ENCODE data around the gene POU5F1. TPM values are rescaled to one million over a fixed set of nuclear protein-coding genes. Genes with fewer than 3 reads are reported as not detected.
"Not testable (repeated sequence)": the region's sequence is repeated elsewhere in the genome, so short reads cannot be mapped to it uniquely, and the experiment has no call there.

The POU5F1 gene
- total RNA-seq, 4 donors from 2014 or later: 1.0 TPM; not detected in 3

GRCh38 chr6:31194061-31194834 is 23.8 kb upstream of the POU5F1 start:
- no peak overlapping the region for H3K27ac ChIP-seq
- H3K4me3 ChIP-seq (replicated peaks in 1 of 3): no peak overlapping the region
- intact Hi-C loops (cut with DNase I): loop anchor here (5.0 kb wide), 1 partner anchor 57 kb away; the partner anchor contains the start of gene PSORS1C2
- no peaks in the 10 kb centered on the region for H3K9me3 ChIP-seq
- 75 to 85% methylated on average over 6 of the region's 6 CpGs for WGBS, 2 donors
- DNase-seq: no peak
- H3K36me3 ChIP-seq: no peaks in the 10 kb centered on the region
- H3K27me3 ChIP-seq: no peaks in the 10 kb centered on the region
- TF ChIP-seq POLR2A (IDR thresholded peaks at IDR 0.05) (no peak), CTCF (IDR thresholded peaks at IDR 0.05) (no peak)
- H3K4me1 ChIP-seq: peaks cover 0 to 17% of the 10 kb centered on the region in 2 donors

GRCh38 chr6:31193206-31193605 is 22.7 kb upstream of the POU5F1 start:
- TF ChIP-seq CTCF (IDR thresholded peaks at IDR 0.05): no peak
- H3K27ac ChIP-seq: no peak overlapping the region
- WGBS, 2 donors: 70 to 80% methylated on average over 8 of the region's 8 CpGs
- H3K9me3 ChIP-seq: no peaks in the 10 kb centered on the region
- no peaks in the 10 kb centered on the region for H3K27me3 ChIP-seq
- peaks cover 0 to 11% of the 10 kb centered on the region in 2 donors for H3K4me1 ChIP-seq
- intact Hi-C loops (cut with DNase I): loop anchor here (5.0 kb wide), 1 partner anchor 56 kb away; the partner anchor contains the start of gene PSORS1C2
- no peaks in the 10 kb centered on the region for H3K36me3 ChIP-seq
- H3K4me3 ChIP-seq (replicated peaks in 1 of 3): no peak overlapping the region
- DNase-seq: no peak

- not testable (repeated sequence) for H3K27ac ChIP-seq; H3K36me3 ChIP-seq; H3K4me3 ChIP-seq (replicated peaks in 1 of 3); H3K9me3 ChIP-seq; H3K27me3 ChIP-seq
- WGBS, 2 donors: 47 to 51% methylated on average over 10 of the region's 10 CpGs
- peak; percentile 73 to 74 for DNase-seq
- peak in 4 of 6 experiments; percentile 50 to 75 (median 68) for TF ChIP-seq CTCF (IDR thresholded peaks at IDR 0.05)
- intact Hi-C loops (cut with DNase I): loop anchor here (5.0 kb wide), 1 partner anchor 55 kb away; the partner anchor contains the start of gene PSORS1C2
- peaks cover 0 to 11% of the 10 kb centered on the region in 2 donors for H3K4me1 ChIP-seq
These were observed 22.1 kb upstream of the POU5F1 start for GRCh38 chr6:31192431-31193105.

- intact Hi-C loops (cut with DNase I): loop anchor here (5.0 kb wide), 1 partner anchor 53 kb away; the partner anchor contains the start of gene PSORS1C2
- Histone ChIP-seq H3K4me1 (peaks cover 0 to 5% of the 10 kb centered on the region in 2 donors), H3K36me3 (no peaks in the 10 kb centered on the region), H3K27me3 (no peaks in the 10 kb centered on the region), H3K4me3 (replicated peaks in 1 of 3) (no peak overlapping the region), H3K27ac (no peak overlapping the region), H3K9me3 (no peaks in the 10 kb centered on the region)
- 52 to 64% methylated on average over 4 of the region's 4 CpGs for WGBS, 2 donors
- no peak for DNase-seq
- no peak for TF ChIP-seq CTCF (IDR thresholded peaks at IDR 0.05)
These were observed 20.0 kb upstream of the POU5F1 start for GRCh38 chr6:31190488-31190887.

- H3K4me1 ChIP-seq; H3K36me3 ChIP-seq; H3K9me3 ChIP-seq; intact Hi-C loops (cut with DNase I); H3K27me3 ChIP-seq; H3K4me3 ChIP-seq (replicated peaks in 1 of 3): not testable (repeated sequence)
- 51 to 68% methylated on average over 3 of the region's 3 CpGs for WGBS, 2 donors
- H3K27ac ChIP-seq: peak overlapping the region in 1 of 3 donors; percentile 23
- peak; percentile 61 to 72 for DNase-seq
These were observed 18.7 kb upstream of the POU5F1 start for GRCh38 chr6:31189223-31189622.
